ENCODE results near the gene TOX2.

TOX2 gene

DNA sequence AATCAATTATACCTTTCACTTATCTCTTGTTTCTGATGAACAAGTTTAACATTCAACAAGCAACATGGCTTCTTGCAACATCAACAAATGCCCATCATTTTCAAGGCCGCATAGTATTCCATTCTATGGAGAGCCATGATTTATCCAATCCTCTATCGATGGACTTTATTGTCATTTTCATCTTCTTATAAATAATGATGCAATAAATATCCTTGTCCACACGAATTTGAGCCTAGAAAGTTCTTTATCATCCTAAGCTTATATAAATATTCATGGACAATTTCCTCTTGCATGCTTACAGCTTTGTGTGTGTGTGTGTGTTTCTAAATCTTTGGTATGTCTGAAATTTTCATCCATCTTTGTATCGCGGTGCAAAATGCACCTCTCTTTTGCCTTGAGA is 29.1 kb downstream of the TOX2 start:
- no peak for DNase-seq (ENCODE audit: low read depth)
- TF ChIP-seq, protein P1, sequence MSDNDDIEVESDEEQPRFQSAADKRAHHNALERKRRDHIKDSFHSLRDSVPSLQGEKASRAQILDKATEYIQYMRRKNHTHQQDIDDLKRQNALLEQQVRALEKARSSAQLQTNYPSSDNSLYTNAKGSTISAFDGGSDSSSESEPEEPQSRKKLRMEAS (IDR thresholded peaks at IDR 0.05; ENCODE audit: low read depth, low read length), result no peak
- TF ChIP-seq MYC (IDR thresholded peaks at IDR 0.05; ENCODE audit: low read depth, low read length) (no peak), POLR2A (IDR thresholded peaks at IDR 0.05; ENCODE audit: extremely low read depth, insufficient read length) (no peak)
- TF ChIP-seq, protein P2, sequence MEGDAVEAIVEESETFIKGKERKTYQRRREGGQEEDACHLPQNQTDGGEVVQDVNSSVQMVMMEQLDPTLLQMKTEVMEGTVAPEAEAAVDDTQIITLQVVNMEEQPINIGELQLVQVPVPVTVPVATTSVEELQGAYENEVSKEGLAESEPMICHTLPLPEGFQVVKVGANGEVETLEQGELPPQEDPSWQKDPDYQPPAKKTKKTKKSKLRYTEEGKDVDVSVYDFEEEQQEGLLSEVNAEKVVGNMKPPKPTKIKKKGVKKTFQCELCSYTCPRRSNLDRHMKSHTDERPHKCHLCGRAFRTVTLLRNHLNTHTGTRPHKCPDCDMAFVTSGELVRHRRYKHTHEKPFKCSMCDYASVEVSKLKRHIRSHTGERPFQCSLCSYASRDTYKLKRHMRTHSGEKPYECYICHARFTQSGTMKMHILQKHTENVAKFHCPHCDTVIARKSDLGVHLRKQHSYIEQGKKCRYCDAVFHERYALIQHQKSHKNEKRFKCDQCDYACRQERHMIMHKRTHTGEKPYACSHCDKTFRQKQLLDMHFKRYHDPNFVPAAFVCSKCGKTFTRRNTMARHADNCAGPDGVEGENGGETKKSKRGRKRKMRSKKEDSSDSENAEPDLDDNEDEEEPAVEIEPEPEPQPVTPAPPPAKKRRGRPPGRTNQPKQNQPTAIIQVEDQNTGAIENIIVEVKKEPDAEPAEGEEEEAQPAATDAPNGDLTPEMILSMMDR (IDR thresholded peaks at IDR 0.05; ENCODE audit: low read depth, low read length), result no peak
- no peak overlapping the region for H3K4me3 ChIP-seq (ENCODE audit: low read depth, low read length)

DNA sequence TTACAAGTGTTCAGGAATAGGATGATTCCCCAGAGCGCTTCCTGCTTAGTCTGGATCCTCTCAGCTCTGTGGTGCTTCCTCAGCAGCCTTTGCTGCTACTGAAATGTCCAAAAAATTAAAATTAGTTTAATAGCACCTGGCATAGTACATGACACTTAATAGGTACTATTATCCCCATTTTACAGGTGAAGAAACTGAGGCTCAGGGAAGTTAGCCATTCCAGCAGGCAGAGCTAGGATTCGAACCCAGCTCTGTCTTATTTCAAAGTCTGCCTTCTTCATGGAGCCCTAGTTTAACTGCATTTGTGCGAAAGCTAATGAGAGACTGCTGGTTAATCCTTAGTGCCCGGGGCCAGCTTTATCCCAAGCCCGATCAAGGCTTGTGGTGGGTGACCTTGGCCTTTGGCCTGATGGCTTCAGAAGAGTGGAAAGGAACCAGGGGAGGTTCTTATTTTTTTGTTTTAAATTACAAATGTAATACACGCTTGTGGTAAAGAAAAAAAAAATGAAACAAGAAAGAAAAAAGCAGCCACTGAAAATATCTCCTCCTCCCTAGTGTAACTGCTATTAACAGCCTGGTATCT is 30.1 kb downstream of the TOX2 start:
- no peak overlapping the region for H3K4me3 ChIP-seq (ENCODE audit: low read depth, low read length)
- TF ChIP-seq MYC (IDR thresholded peaks at IDR 0.05; ENCODE audit: low read depth, low read length), result no peak
- TF ChIP-seq, protein P1 (IDR thresholded peaks at IDR 0.05; ENCODE audit: low read depth, low read length), result no peak
- TF ChIP-seq, protein P2 (IDR thresholded peaks at IDR 0.05; ENCODE audit: low read depth, low read length), result no peak
- TF ChIP-seq POLR2A (IDR thresholded peaks at IDR 0.05; ENCODE audit: extremely low read depth, insufficient read length), result no peak
- DNase-seq (ENCODE audit: low read depth), result no peak

DNA sequence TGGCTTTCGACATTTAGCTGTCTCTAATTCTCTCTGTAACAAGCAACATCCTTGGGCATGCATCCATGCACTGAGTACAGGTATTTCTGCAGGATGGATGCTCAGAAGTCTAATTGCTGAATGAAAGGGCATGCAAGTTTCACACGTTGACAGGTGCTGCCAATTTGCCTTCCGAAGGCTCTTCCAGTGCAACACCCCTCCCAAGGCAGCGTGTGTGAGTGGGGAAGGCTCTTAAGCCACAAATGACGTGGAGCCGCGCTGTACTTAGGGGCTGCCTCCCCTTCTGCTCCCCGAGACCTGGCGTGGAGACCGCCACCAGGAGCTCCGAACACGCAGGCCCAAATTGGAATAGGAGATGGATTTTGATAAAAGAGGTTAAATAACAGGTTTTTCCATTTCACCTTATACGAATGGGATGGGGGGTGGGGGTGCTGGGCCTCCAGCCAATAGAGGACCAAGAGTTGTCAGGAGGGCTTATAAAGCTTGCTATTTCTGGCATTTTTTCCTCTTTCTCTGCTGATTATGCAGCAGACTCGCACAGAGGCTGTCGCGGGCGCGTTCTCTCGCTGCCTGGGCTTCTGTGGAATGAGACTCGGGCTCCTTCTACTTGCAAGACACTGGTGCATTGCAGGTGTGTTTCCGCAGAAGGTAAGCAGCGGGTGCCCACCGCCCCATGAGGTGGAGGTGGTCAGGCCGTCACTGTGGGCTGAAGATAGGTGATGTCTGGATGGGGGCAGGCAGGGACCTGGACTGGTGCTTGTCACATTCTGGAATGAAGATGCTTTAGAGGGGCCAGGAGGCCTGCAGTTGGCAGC is 30.9 kb downstream of the TOX2 start:
- TF ChIP-seq, protein P2 (IDR thresholded peaks at IDR 0.05; ENCODE audit: low read depth, low read length), result no peak
- TF ChIP-seq, protein P1 (IDR thresholded peaks at IDR 0.05; ENCODE audit: low read depth, low read length), result no peak
- TF ChIP-seq POLR2A (IDR thresholded peaks at IDR 0.05; ENCODE audit: extremely low read depth, insufficient read length), result no peak
- no peak for TF ChIP-seq MYC (IDR thresholded peaks at IDR 0.05; ENCODE audit: low read depth, low read length)
- DNase-seq (ENCODE audit: low read depth), result no peak
- no peak overlapping the region for H3K4me3 ChIP-seq (ENCODE audit: low read depth, low read length)

DNA sequence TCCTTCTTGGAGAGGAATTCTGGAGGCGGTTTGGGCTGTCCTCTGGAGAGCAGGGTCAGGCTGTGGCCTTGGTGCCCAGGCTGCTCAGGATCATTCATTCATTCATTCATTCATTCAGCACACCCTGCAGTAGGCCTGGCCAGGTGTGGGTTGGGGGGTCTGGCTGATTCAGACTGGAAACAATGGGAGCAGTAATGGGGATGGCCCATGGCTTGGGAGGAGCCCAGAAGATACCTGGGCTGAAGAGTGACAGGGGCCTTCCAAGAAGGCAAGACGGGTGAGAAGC is 31.5 kb downstream of the TOX2 start:
- DNase-seq (ENCODE audit: low read depth), result no peak
- TF ChIP-seq POLR2A (IDR thresholded peaks at IDR 0.05; ENCODE audit: extremely low read depth, insufficient read length), result no peak
- TF ChIP-seq, protein P1 (IDR thresholded peaks at IDR 0.05; ENCODE audit: low read depth, low read length), result no peak
- TF ChIP-seq, protein P2 (IDR thresholded peaks at IDR 0.05; ENCODE audit: low read depth, low read length), result no peak
- no peak for TF ChIP-seq MYC (IDR thresholded peaks at IDR 0.05; ENCODE audit: low read depth, low read length)

DNA sequence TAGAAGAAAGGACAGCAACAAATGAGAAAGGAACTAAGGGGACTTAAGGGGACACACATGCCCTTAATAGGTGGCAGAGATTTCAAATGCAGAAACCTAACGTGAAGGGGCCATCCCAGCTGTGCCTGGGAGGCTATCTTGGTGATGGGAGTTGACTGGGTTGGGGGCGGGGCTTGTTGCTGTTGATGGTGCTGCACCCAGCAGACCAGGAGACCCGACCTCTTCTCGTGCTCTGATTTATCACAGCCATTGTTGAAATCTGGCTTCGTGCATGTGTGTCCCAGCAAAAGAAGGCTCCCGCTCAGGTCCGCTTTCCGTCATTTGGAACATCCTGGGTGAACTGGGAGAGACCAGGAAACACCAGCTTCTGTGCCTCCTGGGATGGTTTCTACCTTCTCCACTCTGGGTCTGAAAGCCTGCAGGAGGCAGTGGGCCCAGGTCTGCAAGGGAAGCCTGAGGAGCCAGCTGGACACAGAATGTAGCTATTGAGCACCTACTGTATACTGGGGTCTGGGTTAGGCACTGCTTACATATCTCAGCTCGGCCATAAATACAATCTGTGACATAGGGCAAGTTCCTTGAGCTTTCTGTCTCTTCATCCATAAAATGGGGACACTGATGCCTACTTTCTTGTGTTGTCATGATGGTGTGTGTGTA is 32.1 kb downstream of the TOX2 start:
- no peak overlapping the region for H3K4me3 ChIP-seq (ENCODE audit: low read depth, low read length)
- TF ChIP-seq MYC (IDR thresholded peaks at IDR 0.05; ENCODE audit: low read depth, low read length), result no peak
- TF ChIP-seq, protein P2 (IDR thresholded peaks at IDR 0.05; ENCODE audit: low read depth, low read length), result no peak
- TF ChIP-seq, protein P1 (IDR thresholded peaks at IDR 0.05; ENCODE audit: low read depth, low read length), result no peak
- no peak for TF ChIP-seq POLR2A (IDR thresholded peaks at IDR 0.05; ENCODE audit: extremely low read depth, insufficient read length)
- DNase-seq (ENCODE audit: low read depth), result no peak

More for the DNA sequence above, 31.5 kb downstream of the TOX2 start:
- no peak overlapping the region for H3K4me3 ChIP-seq (ENCODE audit: low read depth, low read length)
